Bronchial epithelial cell (primary cell): Measurements from ENCODE around the gene DENND5A. TPM values are rescaled to one million over a fixed set of nuclear protein-coding genes. Genes with fewer than 3 reads are reported as not detected.

ENCODE experiments used
- DNase-seq: peaks from one replicate; pipeline ENCODE4 v3.0.0-alpha.2; 2010; ENCODE audit warnings: low read depth
- FAIRE-seq: peaks from 2 replicates; lab custom pipeline; 2011; peaks lifted over from hg19 to GRCh38; lab: Jason Lieb, UNC
- H3K27me3 ChIP-seq: 2 replicates; pipeline ENCODE4 v1.5.1; 2011; ENCODE audit warnings: low read length; ENCODE audit not compliant: control insufficient read depth, insufficient read depth
- H3K36me3 ChIP-seq: 2 replicates; pipeline ENCODE4 v1.5.1; 2011; ENCODE audit warnings: low read length; ENCODE audit not compliant: control insufficient read depth, insufficient read depth
- H3K4me3 ChIP-seq: 2 replicates; pipeline ENCODE4 v1.5.1; 2011; ENCODE audit warnings: mild to moderate bottlenecking, low read depth, low read length, control low read depth
- CTCF ChIP-seq: IDR thresholded peaks from 2 replicates; pipeline ENCODE4 v1.5.1; 2011; ENCODE audit warnings: mild to moderate bottlenecking, moderate library complexity, low read length, control low read depth, inconsistent platforms; ENCODE audit not compliant: insufficient read depth, severe bottlenecking
- total RNA-seq: library from RNA; depleted of rRNA; stranded (reverse); fragments of >200 nt; gene quantifications from 2 replicates; pipeline ENCODE4 v1.2.1, GENCODE V29; 2014

DENND5A gene
- total RNA-seq, 1 donor from 2014 or later, result 22.6 TPM

- no peak for TF ChIP-seq CTCF
- no peak for FAIRE-seq
- Histone ChIP-seq H3K36me3 (peaks cover 2% of the 10 kb centered on the region), H3K27me3 (no peaks in the 10 kb centered on the region), H3K4me3 (no peak overlapping the region)
- no peak for DNase-seq
Observed at GRCh38 chr11:9138133-9138453, 127.1 kb downstream of the DENND5A start.

GRCh38 chr11:9137293-9138132 is 127.6 kb downstream of the DENND5A start:
- FAIRE-seq (peak; percentile 77), DNase-seq (peak; percentile 63)
- Histone ChIP-seq H3K27me3 (no peaks in the 10 kb centered on the region), H3K36me3 (peaks cover 2% of the 10 kb centered on the region), H3K4me3 (no peak overlapping the region)
- TF ChIP-seq CTCF, result peak; percentile 99

GRCh38 chr11:9136741-9137140 is 128.4 kb downstream of the DENND5A start:
- no peak for TF ChIP-seq CTCF
- Histone ChIP-seq H3K4me3 (no peak overlapping the region), H3K36me3 (no peaks in the 10 kb centered on the region), H3K27me3 (no peaks in the 10 kb centered on the region)
- no peak for FAIRE-seq
- DNase-seq, result no peak

- FAIRE-seq, result no peak
- Histone ChIP-seq H3K4me3 (no peak overlapping the region), H3K36me3 (no peaks in the 10 kb centered on the region), H3K27me3 (no peaks in the 10 kb centered on the region)
- no peak for TF ChIP-seq CTCF
- no peak for DNase-seq
Observed at GRCh38 chr11:9133956-9134355, 131.2 kb downstream of the DENND5A start.

- FAIRE-seq (no peak), DNase-seq (no peak)
- Histone ChIP-seq H3K4me3 (no peak overlapping the region), H3K27me3 (no peaks in the 10 kb centered on the region), H3K36me3 (no peaks in the 10 kb centered on the region)
- no peak for TF ChIP-seq CTCF
Observed at GRCh38 chr11:9132203-9132878, 132.8 kb downstream of the DENND5A start.

- FAIRE-seq, result no peak
- no peak for DNase-seq
- Histone ChIP-seq H3K4me3 (no peak overlapping the region), H3K36me3 (no peaks in the 10 kb centered on the region), H3K27me3 (no peaks in the 10 kb centered on the region)
- TF ChIP-seq CTCF, result no peak
Observed at GRCh38 chr11:9130297-9130696, 134.9 kb downstream of the DENND5A start.
